Epithelial cell of proximal tubule (primary cell): Measurements from ENCODE around the gene SIDT2. TPM values are rescaled to one million over a fixed set of nuclear protein-coding genes. Genes with fewer than 3 reads are reported as not detected.

Source experiments
- DNase-seq: peaks from one replicate; pipeline ENCODE4 v3.0.0-alpha.2; 2011; ENCODE audit warnings: low read depth
- H3K4me3 ChIP-seq: 2 replicates; pipeline ENCODE4 v1.5.1; 2011; ENCODE audit warnings: low read depth, mild to moderate bottlenecking, low read length
- total RNA-seq: library from RNA; depleted of rRNA; stranded (reverse); fragments of >200 nt; gene quantifications from 2 replicates; pipeline ENCODE4 v1.2.3, GENCODE V29; 2015
- TF ChIP-seq, protein P1 (sequence below): conservative IDR thresholded peaks from 2 replicates; pipeline ENCODE4 v1.5.1; 2012; ENCODE audit warnings: low read depth, mild to moderate bottlenecking, low read length

The SIDT2 gene
- total RNA-seq, 1 donor from 2014 or later, result 12.2 TPM

DNA sequence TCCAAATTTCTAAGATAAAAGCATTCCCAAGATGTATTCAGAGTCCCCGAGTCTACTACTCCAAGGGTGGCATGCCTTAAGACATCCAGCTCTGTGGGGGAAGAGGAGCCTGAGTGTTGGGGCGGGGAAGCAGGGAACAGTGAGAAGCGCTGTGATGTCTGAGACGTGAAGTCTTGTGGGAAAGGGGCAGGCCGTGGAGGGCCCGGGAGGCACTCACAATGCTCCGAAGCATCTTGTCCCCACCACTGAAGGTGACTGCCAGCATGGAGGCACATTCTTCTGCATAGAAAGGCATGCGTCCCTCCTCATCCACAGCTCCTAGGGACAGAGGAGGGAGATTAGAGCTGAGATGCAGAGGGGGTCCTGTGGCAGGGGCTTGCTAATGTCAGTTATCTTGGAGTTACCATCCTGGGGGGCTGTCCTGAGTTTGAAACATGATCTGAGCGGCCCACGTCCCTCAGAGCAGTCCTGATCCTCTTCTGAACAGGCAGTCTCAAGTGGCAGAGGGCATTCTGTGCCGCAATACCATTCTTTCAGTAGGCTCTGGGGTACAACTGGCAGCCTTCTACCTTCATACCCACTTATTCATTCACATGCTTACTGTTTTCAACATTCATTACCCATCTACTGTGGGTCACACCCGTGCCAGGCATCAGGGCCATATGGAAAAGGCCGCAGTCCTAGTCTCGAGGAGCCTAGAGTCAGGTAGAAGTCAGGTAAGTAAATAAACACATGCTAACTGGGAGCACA lies 44.6 kb downstream of the SIDT2 start:
- TF ChIP-seq, protein P1, sequence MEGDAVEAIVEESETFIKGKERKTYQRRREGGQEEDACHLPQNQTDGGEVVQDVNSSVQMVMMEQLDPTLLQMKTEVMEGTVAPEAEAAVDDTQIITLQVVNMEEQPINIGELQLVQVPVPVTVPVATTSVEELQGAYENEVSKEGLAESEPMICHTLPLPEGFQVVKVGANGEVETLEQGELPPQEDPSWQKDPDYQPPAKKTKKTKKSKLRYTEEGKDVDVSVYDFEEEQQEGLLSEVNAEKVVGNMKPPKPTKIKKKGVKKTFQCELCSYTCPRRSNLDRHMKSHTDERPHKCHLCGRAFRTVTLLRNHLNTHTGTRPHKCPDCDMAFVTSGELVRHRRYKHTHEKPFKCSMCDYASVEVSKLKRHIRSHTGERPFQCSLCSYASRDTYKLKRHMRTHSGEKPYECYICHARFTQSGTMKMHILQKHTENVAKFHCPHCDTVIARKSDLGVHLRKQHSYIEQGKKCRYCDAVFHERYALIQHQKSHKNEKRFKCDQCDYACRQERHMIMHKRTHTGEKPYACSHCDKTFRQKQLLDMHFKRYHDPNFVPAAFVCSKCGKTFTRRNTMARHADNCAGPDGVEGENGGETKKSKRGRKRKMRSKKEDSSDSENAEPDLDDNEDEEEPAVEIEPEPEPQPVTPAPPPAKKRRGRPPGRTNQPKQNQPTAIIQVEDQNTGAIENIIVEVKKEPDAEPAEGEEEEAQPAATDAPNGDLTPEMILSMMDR, result no peak
- no peak overlapping the region for H3K4me3 ChIP-seq
- DNase-seq, result no peak

DNA sequence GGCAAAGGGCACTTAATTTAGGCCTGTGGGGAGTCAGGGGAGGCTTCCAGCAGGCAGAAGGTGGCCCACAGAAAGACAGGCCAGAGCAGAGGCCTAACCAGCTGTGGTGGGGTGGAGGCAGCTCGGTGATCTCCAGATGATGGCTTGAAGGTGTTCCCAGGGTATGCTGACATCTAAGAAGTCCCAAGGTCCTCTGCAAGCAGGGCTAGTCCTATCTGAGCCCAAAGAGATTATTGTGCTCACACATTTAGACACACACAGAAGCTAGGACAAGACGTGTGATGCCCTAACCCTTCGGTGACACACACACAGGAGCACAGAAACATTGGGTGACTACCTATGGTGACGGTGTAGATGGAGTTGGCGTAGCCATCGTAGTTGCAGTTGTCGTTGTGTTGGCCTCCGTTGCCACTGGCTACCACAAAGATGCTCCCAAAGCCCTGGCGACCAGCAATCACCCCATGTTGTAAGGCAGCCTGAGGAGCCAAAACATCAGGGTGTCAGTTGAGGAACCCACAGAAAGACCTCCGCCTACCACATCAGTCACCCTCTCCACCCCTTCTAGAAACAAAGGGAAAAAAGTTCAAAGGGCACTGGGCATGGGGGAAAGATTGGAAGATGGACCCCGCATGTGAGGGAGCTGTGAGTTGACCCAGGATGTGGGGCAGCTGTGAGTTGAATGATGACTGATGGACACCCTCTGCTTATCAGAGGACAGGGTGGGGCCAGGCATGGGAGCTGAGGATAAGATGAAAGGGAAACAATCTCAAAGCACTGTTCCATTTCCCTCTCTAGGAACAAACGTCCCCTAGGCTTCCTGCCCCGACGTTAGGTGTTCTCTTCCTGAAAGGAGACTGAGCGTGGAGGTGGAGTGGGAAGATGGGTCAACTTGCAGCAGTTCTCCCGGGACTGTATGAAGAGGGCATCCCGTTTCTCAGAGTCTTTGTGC lies 45.5 kb downstream of the SIDT2 start:
- no peak for DNase-seq
- TF ChIP-seq, protein P1, result no peak
- H3K4me3 ChIP-seq, result no peak overlapping the region

DNA sequence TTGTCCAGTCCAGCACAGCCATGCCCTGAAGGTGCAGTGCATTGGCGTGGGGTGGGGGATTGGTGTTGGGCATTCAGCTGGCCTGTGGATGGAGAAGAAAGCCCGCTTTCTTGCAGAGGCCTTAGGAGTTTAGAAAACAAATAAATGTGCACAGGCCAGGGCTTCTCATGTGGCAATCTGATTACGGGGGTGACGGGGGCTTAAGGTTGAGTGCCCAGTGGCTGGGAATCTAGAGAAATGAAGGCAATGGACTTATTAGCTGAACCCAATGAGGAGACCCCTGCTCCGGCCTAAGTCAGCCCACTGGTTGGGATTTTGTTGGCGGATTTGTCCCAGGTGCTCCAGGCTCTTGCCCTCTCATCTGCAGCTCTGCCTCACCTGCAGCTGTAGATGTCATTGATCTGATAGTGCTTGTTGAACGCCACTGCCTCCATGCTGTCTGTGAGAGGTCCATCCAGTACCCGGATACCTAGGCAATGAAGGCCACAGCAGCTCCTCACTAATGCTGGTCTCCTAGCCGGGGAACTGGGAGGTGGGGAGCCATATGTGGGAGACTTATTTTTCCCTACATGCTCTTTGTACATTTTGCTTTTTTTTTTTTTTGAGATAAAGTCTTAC lies 47.1 kb downstream of the SIDT2 start:
- no peak overlapping the region for H3K4me3 ChIP-seq
- TF ChIP-seq, protein P1, result no peak
- DNase-seq, result no peak

DNA sequence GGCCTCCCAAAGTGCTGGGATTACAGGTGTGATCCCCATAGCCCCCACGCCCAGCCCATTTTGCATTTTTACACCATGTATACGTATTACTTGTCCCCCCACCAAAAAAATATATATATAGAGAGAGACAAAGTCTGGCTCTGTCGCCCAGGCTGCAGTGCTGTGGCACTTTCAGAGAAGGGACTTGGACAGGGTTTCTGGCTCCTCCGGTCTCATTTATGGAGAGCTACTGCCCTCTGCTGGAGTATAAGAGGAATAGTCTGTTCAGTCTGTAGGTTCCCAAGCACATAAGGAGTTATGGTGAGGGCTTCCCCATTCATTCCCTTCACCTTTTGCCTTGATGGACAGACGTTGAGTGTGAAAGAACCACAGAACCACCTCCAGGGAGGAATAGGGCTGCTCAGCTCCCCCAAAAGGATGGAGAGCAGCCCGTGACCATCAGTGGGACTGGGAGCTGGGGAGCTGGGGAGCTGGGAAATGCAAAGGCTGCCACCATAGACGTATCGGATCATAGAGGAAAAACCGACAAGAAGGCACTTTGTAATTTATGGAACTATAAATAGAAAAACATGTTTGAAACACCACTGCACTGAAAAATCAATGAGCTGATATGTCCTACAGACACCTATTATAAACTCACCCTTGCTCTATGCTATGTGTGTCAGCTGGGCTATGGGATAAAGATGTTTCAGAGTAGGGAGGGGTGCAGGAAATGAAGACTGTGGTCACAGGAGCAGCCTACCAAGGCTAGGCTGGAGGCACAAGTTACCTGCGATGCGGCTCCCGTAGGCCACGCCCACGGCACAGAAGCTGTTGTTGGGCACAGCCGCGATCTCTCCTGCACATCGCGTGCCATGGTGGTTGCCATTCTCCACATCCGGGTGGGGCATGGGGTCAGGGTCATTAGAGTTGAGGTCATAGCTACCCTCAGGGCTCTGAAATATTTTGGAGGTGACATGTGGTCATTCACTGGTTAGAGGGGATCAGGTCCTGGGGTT lies 48.1 kb downstream of the SIDT2 start:
- H3K4me3 ChIP-seq, result no peak overlapping the region
- TF ChIP-seq, protein P1, result peak; percentile 75
- DNase-seq, result peak; percentile 27

DNA sequence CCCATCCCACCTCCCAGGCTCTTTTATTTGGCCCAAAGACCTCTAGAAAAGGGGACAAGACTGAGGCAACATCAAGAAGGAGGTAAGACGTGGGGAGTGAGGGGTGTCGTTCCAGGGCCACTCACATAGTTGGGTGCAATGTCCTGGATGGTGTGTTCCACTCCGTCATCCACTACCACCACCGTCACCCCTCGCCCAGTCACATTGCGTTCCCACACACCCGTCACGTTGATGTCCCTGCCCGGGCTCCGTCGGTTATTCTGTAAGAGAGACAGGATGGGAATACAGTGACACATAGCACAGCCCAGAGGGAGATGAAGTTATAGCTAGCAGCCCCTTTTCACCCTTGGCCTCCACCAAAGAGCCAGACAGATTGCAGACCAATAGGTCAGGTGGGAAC lies 49.5 kb downstream of the SIDT2 start:
- DNase-seq, result no peak
- H3K4me3 ChIP-seq, result no peak overlapping the region
- TF ChIP-seq, protein P1, result no peak

DNA sequence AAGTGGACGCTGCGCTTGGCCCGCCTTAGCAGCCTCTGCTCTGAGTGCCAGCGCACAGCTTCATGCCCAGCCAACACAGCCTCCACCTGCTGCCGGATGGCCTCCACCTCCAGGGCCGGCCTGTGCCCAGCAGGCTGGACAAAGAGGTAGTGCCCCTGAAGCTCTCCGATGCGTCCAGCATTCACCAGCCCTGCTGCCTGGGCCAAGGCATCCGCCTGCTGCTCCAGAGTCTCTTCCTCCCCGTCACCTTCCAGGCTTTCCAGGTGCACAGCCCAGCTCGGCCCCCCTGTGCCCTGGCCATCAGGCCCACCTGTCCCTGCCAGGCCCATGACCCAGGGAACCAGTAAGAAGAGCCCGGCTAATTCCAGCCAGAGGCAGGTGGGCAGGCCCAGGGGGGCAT lies 50.9 kb downstream of the SIDT2 start:
- no peak for DNase-seq
- TF ChIP-seq, protein P1, result no peak
- H3K4me3 ChIP-seq, result no peak overlapping the region
